HCT116 (cell line): ENCODE measurements around the gene EPB41L5.

Experiments used
- ELF1 ChIP-seq: IDR thresholded peaks from 2 replicates; pipeline ENCODE4 v1.6.1; 2012; ENCODE audit warnings: low read depth, borderline replicate concordance
- JUND ChIP-seq: IDR thresholded peaks from 2 replicates; pipeline ENCODE4 v1.6.1; 2012
- MAX ChIP-seq: IDR thresholded peaks from 2 replicates; pipeline ENCODE4 v1.6.1; 2012
- POLR2A ChIP-seq: IDR thresholded peaks from 2 replicates; pipeline ENCODE4 v1.7.0; 2011; ENCODE audit warnings: borderline replicate concordance; ENCODE audit not compliant: insufficient read depth, insufficient read length; ENCODE audit errors: extremely low read depth
- POLR2AphosphoS5 ChIP-seq: IDR thresholded peaks from 2 replicates; pipeline ENCODE4 v1.6.1; 2011; ENCODE audit warnings: mild to moderate bottlenecking, low read depth, low read length, moderate library complexity
- RAD21 ChIP-seq: IDR thresholded peaks from 2 replicates; pipeline ENCODE4 v1.6.1; 2012; ENCODE audit warnings: low read depth, mild to moderate bottlenecking
- SRF ChIP-seq: IDR thresholded peaks from 2 replicates; pipeline ENCODE4 v1.6.1; 2012; ENCODE audit warnings: low read depth
- TCF7L2 ChIP-seq: IDR thresholded peaks from 2 replicates; pipeline ENCODE4 v1.7.0; 2011; ENCODE audit warnings: borderline replicate concordance, inconsistent platforms; ENCODE audit not compliant: insufficient read depth, insufficient read length; ENCODE audit errors: extremely low read depth
- YY1 ChIP-seq: IDR thresholded peaks from 2 replicates; pipeline ENCODE4 v1.6.1; 2011; ENCODE audit warnings: low read length, low read depth, moderate library complexity, mild to moderate bottlenecking; ENCODE audit not compliant: insufficient replicate concordance; ENCODE audit errors: extremely low read depth
- TF ChIP-seq, protein P1 (sequence below): IDR thresholded peaks from 2 replicates; pipeline ENCODE4 v1.6.1; 2012; ENCODE audit warnings: low read depth
- TF ChIP-seq, protein P2 (sequence below), 3 experiments: fragments of 200-600 bp in 1 of 3; sonication (generic) in 1 of 3; IDR thresholded peaks in 2 of 3; conservative IDR thresholded peaks in 1 of 3; 2 replicates each; pipeline ENCODE4 v1.5.1; 2012 to 2017; ENCODE audit warnings: low read depth in 2 of 3, low read length in 2 of 3, antibody characterized with exemption in 1 of 3, borderline replicate concordance in 1 of 3, control low read depth in 1 of 3, mild to moderate bottlenecking in 1 of 3, mixed read lengths in 1 of 3, mixed run types in 1 of 3, moderate library complexity in 1 of 3; ENCODE audit not compliant: insufficient read depth in 1 of 3
- TF ChIP-seq, protein P3 (sequence below): IDR thresholded peaks from 2 replicates; pipeline ENCODE4 v1.6.1; 2012

DNA sequence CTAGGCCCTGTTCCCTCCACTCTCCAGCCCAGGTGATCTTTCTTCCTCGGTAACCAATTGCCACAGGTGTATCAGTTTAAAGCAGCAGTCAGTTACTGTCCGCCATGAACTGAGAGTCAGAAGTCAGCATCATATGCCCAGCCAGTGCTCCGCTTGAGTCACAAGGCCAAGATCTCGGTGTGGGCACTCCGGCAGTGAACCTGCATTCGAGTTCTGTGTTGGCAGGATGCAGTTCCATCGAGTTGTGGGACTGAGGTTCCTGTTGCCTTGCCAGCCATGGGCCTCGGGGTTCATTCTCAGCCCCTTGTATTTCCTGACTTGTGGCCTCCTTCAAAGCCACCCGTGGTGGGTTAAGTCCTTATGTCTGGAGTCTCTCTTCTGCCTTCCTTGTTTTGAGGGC, 213.4 kb downstream of the EPB41L5 start:
- TF ChIP-seq POLR2A (no peak), SRF (no peak), POLR2AphosphoS5 (no peak), ELF1 (no peak), JUND (no peak), TCF7L2 (no peak), YY1 (no peak), MAX (no peak), RAD21 (no peak)
- TF ChIP-seq, protein P1, sequence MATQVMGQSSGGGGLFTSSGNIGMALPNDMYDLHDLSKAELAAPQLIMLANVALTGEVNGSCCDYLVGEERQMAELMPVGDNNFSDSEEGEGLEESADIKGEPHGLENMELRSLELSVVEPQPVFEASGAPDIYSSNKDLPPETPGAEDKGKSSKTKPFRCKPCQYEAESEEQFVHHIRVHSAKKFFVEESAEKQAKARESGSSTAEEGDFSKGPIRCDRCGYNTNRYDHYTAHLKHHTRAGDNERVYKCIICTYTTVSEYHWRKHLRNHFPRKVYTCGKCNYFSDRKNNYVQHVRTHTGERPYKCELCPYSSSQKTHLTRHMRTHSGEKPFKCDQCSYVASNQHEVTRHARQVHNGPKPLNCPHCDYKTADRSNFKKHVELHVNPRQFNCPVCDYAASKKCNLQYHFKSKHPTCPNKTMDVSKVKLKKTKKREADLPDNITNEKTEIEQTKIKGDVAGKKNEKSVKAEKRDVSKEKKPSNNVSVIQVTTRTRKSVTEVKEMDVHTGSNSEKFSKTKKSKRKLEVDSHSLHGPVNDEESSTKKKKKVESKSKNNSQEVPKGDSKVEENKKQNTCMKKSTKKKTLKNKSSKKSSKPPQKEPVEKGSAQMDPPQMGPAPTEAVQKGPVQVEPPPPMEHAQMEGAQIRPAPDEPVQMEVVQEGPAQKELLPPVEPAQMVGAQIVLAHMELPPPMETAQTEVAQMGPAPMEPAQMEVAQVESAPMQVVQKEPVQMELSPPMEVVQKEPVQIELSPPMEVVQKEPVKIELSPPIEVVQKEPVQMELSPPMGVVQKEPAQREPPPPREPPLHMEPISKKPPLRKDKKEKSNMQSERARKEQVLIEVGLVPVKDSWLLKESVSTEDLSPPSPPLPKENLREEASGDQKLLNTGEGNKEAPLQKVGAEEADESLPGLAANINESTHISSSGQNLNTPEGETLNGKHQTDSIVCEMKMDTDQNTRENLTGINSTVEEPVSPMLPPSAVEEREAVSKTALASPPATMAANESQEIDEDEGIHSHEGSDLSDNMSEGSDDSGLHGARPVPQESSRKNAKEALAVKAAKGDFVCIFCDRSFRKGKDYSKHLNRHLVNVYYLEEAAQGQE = no peak
- TF ChIP-seq, protein P2, sequence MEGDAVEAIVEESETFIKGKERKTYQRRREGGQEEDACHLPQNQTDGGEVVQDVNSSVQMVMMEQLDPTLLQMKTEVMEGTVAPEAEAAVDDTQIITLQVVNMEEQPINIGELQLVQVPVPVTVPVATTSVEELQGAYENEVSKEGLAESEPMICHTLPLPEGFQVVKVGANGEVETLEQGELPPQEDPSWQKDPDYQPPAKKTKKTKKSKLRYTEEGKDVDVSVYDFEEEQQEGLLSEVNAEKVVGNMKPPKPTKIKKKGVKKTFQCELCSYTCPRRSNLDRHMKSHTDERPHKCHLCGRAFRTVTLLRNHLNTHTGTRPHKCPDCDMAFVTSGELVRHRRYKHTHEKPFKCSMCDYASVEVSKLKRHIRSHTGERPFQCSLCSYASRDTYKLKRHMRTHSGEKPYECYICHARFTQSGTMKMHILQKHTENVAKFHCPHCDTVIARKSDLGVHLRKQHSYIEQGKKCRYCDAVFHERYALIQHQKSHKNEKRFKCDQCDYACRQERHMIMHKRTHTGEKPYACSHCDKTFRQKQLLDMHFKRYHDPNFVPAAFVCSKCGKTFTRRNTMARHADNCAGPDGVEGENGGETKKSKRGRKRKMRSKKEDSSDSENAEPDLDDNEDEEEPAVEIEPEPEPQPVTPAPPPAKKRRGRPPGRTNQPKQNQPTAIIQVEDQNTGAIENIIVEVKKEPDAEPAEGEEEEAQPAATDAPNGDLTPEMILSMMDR (IDR thresholded peaks at IDR 0.05 in 2 of 3, conservative IDR thresholded peaks at IDR 0.05 in 1 of 3; ENCODE audit: borderline replicate concordance in 1 of 3, insufficient read depth in 1 of 3, low read depth in 2 of 3, low read length in 2 of 3) = no peak
- TF ChIP-seq, protein P3, sequence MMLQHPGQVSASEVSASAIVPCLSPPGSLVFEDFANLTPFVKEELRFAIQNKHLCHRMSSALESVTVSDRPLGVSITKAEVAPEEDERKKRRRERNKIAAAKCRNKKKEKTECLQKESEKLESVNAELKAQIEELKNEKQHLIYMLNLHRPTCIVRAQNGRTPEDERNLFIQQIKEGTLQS = no peak
